GM19025 (cell line): ENCODE results near the gene TPRX2.
"Not testable (repeated sequence)": the region's sequence is repeated elsewhere in the genome, so short reads cannot be mapped to it uniquely, and the experiment has no call there.

ENCODE experiments used
- ATAC-seq: cut with Tn5 transposase; IDR thresholded peaks from one replicate; pipeline ENCODE4 v1.9.1; 2021; ENCODE audit warnings: mild to moderate bottlenecking, low read depth, moderate library complexity; ENCODE audit not compliant: unreplicated experiment

The TPRX2 gene, protein sequence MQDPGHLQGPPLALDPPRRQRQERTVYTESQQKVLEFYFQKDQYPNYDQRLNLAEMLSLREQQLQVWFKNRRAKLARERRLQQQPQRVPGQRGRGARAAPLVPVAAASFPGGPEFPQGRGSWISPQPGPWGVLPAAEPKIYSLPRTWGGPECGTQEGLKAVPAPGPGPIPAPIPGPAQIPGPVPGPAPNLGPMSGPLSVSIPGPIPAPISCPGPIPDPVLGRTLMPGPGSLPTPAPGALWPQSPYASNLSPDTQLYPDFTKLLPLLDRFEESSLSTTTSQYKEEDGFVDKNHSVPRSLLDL

DNA sequence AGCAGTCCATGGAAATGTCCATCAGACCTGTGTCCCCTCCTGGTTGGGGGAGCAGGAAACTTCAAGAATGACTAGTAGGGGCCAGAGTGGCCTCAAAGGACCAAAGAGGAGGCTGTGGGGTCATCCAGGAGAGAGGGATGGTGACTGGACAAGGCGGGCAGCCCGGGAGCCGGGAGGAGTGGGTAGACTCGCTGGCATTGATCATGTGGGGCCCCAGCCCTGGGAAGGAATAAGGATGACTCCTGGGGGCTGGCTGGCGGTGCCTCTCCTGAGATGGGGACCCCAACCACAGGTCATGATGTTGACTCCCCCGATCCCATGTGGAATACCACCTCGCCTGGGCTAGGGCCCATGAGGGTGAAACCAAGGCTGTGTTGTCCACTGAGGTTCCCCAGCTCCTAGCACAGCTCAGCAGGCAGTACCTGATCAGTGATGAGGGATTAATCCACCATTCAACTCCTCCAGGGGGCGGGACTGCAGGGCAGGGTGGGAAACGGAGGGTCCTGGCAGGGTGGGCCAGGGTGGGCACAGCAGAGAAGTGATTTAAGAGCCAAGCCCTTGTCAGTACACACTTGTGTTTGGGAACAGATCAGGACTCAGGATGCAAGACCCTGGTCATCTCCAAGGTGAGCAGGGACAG, at the start of gene TPRX2:
TSS of gene TPRX2 (plus strand) at position 590 of the 640 bp plus-strand sequence. CDS start at position 602, 12 bp downstream.
- ATAC-seq, result not testable (repeated sequence)

DNA sequence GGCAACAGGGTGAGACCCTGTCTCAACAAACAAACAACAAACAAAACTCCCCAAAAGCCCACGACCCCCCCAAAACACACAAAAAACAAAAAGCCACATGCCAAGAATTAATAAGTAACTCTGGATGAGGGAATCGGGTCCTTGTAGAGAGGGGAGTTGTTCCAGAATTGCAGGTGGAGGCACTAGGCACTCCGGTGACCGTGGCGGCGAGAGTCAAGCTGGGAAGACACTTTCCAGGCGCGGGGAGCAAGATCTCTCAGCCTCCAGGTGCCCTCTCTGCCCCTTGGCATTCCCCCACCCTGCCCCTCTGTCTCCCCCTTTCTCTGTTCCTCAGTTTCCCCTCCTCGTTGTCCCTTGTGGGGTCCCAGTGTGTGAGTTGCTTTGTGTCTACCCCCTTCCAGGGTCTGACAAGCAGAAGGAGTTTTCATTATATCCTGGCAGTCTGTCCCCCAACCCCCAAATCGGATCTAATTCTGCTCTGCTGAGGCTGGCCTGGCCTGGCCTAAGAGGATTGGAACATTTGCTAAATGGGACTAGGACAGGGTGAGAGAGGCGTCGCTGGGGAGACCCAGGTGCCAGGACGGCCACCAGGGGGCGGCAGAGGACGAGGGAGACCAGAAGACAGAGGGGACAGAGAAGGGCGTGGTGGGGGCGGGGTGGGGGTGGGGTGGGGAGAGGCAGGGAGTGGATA, 45.6 kb upstream of the TPRX2 start:
- no peak for ATAC-seq

DNA sequence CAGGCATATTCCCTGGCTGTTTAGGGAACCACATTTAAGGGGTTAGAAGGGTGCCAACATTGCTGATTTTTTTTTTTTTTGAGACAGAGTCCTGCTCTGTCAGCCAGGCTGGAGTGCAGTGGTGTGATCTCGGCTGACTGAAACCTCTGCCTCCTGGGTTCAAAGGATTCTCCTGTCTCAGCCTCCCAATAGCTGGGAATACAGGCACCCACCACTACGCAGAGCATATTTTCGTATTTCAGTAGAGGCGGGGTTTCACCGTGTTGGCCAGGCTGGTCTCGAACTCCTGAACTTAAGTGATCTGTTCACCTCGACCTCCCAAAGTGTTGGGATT, 45.1 kb upstream of the TPRX2 start:
- ATAC-seq, result no peak

DNA sequence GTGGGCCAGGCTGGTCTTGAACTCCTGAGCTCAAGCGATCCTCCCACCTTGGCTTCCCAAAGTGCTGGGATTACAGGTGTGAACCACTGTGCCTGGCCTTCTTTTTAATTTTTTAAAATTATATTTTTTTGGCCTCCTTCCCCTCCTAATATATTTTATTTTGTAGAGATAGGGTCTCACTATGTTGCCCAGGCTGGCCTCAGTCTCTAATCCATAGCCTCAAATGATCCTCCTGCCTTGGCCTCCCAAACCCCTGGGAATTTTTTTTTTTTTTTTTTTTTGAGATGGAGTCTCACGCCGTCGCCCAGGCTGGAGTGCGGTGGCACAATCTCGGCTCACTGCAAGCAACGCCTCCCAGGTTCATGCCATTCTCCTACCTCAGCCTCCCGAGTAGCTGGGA, 42.8 kb upstream of the TPRX2 start:
- not testable (repeated sequence) for ATAC-seq

DNA sequence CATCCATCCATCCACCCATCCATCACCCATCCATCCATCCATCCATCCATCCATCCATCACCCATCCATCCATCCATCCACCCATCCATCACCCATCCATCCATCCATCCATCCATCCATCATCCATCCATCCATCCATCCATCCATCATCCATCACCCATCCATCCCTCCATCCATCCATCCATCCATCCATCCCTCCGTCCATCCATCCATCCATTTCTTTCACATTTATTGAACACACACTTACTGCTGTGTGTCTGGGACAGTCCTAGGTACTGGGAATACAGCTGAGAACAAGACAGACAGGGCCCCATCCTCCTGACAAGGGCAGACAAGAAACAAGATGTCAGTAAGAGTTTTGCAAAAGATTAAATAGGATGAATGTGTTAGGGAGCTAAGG, 40.8 kb upstream of the TPRX2 start:
- not testable (repeated sequence) for ATAC-seq

DNA sequence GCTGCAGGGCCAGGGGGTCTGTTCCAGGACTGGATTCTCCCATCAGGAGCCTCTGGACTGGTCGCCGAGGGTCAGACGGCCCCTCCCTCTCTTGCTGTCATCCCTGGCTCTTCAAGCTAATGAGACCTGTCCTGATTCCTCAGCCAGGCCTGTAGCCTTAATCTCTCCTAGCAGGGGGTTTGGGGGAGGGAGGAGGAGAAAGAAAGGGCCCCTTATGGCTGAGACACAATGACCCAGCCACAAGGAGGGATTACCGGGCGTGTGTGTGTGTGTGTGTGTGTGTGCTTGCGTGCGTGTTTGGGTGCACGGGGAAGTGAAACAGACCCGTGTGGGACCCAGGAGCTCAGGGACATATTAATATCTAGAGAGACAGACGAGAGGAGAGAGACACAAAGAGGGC, 39.2 kb upstream of the TPRX2 start:
- no peak for ATAC-seq

DNA sequence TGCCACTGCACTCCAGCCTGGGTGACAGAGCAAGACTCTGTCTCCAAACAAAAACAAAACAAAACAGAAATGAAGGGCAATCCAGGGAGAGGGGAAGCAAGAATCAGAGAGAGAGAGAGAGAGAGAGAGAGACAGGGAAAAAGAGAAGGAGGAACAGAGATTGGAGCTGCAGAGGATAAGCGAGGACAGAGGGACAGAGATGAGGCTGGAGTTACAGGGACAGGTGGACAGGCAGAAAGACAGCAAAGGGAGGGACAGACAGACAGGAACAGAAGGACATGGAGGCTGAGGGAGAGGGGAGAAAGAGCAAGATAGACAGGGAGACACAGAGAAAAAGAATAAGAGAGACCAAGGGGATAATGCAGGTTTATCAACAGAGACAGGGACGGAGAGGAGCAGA, 38.6 kb upstream of the TPRX2 start:
- no peak for ATAC-seq

DNA sequence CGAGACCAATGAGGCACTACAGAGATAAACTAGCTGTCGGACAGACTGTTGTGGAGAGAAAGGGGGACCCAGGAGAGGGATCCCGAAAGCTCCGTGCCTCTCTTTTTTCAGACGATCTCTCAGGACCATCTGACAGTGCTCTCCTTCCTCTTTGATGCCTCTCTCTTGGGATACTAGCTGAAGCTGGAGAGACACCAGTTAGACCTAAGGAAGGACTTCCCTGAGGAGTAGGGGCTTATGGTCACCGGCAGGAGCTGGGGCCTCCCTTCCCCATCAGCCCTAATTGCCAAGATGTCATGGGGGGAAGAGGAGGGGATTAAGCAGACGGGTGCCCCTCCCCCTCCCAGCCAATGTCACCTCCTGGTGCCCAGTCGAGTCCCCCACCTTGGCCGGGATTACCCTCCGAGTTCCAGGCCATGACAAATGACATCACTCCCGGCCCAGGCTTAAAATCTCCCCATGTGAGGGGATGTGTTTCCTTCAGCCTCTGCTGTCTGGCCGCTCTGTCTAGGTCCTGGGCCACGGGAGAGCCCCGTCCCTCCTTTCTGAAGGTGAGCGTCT, 37.5 kb upstream of the TPRX2 start, which contains the start of gene CRX:
TSS of gene CRX (plus strand) at position 478 of the 561 bp plus-strand sequence. CDS start 12,507 bp downstream, outside the sequence.
- no peak for ATAC-seq

DNA sequence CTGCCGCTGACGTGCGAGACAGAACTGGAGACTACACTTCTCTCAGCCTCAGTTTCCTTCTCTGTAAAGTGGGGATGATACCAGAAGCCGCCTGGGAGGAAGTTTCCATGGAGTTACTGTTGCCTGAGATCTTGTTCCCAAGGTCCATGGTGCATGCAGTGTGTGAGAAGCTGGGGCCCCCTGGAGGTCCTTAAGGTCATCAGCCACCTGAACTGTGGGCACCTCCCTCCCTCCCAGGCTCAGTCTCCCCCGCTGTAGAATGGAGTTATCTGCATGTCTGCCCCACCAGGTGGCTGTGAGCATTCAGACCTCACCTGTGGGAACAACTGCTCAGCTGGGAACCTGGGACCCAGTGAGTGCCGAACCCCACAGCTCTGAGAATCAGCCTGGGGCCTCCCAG, 34.6 kb upstream of the TPRX2 start:
- ATAC-seq, result no peak

DNA sequence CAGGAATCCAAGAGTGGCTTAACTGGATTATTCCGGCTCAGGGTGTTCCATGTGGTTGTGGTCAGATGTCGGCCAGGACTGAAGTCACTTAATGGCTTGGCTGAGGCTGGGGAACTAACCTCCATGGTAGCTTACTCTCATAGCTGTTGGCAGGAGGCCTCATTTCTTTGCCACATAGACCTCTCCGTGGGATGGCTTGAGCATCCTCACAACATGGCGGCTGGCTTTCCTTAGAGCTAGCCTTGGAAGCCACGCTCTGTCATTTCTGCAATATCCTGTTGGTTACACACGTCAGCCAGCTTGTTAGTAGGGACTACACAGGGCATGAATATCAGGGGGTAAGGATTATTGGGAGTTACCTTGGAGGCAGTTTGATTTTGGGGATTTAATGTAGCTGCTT, 32.2 kb upstream of the TPRX2 start:
- ATAC-seq, result no peak

DNA sequence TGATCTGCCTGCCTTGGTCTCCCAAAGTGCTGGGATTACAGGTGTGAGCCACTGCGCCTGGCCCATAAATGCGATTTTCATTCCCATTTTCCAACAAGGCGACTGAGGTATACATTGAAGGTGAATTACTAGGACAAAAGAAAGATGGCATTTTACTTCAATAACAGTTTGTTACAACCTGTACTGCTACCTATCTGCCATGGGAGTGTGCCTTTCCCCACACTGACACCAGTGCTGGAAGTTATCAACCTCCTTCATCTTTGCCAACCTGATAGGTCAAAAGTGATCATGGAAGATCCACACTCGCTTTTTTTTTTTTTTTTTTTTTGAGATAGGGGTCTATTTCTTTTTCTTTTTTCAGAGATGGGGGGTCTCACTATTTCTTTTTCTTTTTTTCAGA, 26.3 kb upstream of the TPRX2 start:
- no peak for ATAC-seq

DNA sequence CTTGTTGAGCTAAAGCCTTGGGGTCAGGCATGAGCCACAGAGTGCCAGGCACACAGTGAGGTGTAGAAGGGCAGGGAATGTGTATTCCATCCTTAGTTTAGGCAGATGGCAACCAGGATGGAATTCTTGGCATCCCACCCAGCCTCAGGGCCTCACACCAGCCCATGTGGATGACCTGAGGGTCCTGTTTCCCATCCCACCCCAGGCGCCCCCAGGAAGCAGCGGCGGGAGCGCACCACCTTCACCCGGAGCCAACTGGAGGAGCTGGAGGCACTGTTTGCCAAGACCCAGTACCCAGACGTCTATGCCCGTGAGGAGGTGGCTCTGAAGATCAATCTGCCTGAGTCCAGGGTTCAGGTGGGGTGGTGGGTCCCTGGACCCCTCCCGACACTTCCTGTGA, 23.0 kb upstream of the TPRX2 start:
- ATAC-seq, result no peak

DNA sequence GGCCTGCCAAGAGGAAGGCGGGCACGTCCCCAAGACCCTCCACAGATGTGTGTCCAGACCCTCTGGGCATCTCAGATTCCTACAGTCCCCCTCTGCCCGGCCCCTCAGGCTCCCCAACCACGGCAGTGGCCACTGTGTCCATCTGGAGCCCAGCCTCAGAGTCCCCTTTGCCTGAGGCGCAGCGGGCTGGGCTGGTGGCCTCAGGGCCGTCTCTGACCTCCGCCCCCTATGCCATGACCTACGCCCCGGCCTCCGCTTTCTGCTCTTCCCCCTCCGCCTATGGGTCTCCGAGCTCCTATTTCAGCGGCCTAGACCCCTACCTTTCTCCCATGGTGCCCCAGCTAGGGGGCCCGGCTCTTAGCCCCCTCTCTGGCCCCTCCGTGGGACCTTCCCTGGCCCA, 19.6 kb upstream of the TPRX2 start:
- no peak for ATAC-seq

DNA sequence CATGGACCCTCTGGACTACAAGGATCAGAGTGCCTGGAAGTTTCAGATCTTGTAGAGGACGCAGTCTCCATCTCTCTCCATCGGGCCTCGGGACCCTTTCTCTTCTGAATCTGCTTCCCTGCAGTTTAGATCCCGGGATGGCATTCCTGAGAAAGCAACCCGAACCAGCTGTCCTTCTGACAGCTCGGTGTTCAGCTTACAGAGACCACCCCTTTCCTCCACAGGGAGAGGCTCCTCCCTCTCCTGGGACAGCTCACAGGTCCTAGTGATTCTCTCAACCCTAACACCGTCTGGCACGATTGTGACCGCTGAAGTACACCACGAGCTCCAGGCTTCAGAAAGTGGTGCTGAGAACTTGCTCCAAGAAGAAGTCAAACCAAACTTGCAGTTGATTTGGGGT, 19.1 kb upstream of the TPRX2 start:
- ATAC-seq, result no peak

DNA sequence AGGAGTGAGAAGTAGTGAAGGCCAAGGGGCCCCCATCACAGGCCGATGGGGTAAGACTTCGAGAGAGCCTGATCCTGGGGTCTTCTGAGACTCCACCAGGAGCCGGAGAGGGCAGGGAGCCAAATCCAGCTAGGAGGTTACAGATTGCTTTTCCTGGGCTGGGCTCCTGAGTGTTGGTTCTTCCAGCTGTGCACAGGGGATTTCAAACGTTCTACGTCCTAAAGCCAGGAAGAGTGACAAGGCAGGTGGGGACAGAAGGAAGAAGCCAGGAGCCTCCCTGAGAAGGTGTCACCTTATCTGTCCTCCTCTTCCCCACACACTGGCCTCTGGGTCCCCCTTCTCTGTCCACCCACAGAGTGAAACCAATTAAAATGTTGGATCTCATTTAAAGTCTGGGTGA, 16.1 kb upstream of the TPRX2 start:
- no peak for ATAC-seq

DNA sequence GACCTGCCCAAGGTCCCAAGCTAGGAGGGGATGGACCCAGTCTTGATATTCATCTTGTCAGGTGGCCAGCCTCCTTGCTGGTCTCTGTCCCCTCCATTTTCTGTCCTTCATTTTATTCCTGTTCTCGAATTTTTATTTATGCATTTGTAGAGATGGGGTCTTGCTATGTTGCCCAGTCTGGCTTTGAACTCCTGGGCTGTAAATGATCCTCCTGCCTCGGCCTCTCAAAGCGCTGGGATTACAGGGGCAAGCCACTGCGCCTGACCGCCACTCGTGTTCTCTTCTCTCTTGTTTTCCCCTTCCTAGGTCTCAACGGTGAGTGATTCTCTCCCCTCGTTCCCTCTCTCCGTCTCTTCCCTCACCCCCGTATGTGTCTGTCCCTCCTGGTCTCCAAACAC, 10.6 kb upstream of the TPRX2 start:
- no peak for ATAC-seq

DNA sequence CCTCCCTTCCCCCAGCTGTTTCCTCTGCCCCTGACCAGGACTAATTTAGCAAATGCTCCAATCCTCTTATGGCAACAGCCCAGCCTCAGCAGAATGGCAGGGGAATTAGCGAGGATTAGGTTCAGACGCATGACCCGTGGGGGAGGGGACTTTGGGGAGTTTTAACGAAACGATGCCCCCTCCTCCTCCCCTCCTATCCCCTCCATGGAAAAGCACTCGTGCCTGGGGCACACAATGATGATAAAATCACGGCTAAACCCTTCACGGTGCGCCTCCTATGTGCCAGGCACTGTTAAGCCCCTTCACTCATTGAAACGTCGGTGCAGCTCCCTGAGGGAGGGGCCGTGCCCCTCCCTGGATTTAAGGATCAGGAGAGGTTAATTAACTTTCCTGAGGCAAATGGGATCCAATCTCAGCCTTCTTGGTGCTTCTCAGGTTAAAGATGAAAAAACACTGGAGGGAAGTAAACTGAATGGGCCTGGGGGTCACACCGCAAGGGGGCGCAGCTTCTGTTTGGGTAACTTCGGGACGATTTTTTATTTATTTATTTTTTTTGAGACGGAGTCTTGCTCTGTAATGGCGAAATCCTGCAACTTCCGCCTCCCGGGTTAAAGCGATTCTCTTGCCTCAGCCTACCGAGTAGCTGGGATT, 10.1 kb upstream of the TPRX2 start:
- ATAC-seq, result no peak

DNA sequence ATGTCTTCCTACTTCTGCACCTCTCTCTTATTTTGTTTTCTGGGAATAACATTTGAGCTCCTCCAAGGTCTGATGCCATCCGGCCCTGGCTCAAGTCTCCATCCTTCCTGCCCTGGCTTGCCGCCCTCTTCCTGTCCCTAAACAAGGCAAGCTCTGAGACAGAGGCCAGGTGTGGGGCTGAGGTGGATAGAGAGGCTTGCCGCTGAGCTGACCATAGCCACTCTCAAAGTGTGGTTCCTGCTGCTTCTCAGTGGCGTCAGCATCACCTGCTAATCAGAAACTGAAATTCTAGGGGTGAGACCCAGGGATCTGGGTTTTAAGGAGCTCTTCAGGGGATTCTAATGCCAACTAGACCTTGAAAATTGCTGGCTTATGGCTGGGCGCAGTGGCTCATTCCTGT, 6.0 kb upstream of the TPRX2 start:
- ATAC-seq, result no peak

DNA sequence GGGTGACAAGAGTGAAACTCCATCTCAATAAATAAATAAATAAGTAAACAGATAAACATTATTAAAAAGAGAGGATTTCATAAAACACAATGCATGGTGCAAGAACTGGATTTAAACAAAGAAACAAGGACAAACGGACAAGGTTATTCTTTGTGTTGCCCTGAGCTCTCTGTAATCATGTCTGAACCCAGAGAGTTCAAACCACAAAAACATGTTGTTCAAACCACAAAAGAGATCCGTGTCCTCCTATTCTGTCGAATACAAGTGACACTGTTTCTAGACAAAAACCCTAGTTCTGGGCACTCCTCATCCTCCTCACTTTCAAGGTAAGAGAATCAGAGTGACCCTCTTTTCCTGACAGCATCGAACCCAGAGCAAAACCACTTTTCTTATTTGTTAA, 4.6 kb upstream of the TPRX2 start:
- no peak for ATAC-seq

DNA sequence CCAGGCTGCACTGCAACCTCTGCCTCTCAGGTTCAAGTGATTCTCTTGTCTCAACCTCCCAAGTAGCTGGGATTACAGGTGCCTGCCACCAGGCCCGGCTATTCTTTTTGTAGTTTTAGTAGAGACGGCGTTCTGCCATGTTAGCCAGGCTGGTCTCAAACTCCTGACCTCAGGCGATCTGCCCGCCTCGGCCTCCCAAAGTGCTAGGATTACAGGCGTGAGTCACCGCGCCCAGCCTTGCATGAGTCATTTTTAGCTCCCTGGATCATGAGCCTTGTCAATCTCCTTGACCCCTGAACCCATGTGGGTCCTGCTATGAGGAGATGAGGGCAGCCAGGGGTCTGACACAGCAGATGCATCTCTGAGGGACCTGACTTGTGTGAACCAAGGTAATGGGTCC, 804 bp upstream of the TPRX2 start:
- ATAC-seq, result not testable (repeated sequence)

DNA sequence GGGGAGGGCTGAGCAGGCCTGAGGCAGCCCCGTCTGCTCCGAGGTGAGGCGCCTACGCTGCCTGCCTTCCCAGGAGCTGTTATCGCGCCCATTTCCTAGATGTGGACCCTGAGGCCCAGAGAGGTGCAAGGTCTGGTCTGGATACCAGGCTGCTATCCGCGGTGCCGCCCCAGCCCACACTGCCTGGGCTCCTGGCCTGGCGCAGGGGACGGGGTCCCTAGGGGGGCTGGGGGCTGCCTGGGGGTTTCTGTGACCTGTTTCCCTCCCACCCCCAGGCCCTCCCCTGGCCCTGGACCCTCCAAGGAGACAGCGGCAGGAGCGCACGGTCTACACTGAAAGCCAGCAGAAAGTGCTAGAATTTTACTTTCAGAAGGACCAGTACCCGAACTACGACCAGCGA, 803 bp downstream of the TPRX2 start:
- not testable (repeated sequence) for ATAC-seq
